GM23338 (cell line): ENCODE measurements around the gene PANK4. TPM values are rescaled to one million over a fixed set of nuclear protein-coding genes. Genes with fewer than 3 reads are reported as not detected.

Experiments
- ATAC-seq: fragments of 200-7000 bp; cut with Tn5 transposase; 3 replicates; pipeline ENCODE4 v1.9.1; 2020
- DNase-seq: peaks from one replicate; pipeline ENCODE4 v3.0.0-alpha.2; 2015; ENCODE audit warnings: low spot score
- H2AFZ ChIP-seq: fragments of 200-600 bp; sonication (generic); 2 replicates; pipeline ENCODE4 v1.8.0; 2016; ENCODE audit warnings: antibody characterized with exemption, mild to moderate bottlenecking, moderate library complexity
- H3F3A ChIP-seq: fragments of 200-600 bp; sonication (generic); replicated peaks from 2 replicates; pipeline ENCODE4 v1.8.0; 2017; ENCODE audit warnings: antibody characterized with exemption, mixed run types, low read depth
- H3K27ac ChIP-seq: fragments of 200-600 bp; sonication (generic); 2 replicates; pipeline ENCODE4 v1.6.1; 2016; ENCODE audit warnings: low read depth
- H3K27me3 ChIP-seq: fragments of 200-600 bp; sonication (generic); 2 replicates; pipeline ENCODE4 v1.8.0; 2016; ENCODE audit warnings: mild to moderate bottlenecking, mixed run types, moderate library complexity; ENCODE audit not compliant: insufficient read depth
- H3K36me3 ChIP-seq: fragments of 200-600 bp; sonication (generic); 2 replicates; pipeline ENCODE4 v1.8.0; 2016; ENCODE audit warnings: mild to moderate bottlenecking; ENCODE audit not compliant: insufficient read depth
- H3K4me1 ChIP-seq: fragments of 200-600 bp; sonication (generic); 2 replicates; pipeline ENCODE4 v1.8.0; 2016; ENCODE audit warnings: mild to moderate bottlenecking, moderate library complexity; ENCODE audit not compliant: insufficient read depth
- H3K4me2 ChIP-seq: fragments of 200-600 bp; sonication (generic); 2 replicates; pipeline ENCODE4 v1.7.1; 2017; ENCODE audit warnings: mixed run types
- H3K4me3 ChIP-seq: fragments of 200-600 bp; sonication (generic); 2 replicates; pipeline ENCODE4 v1.6.1; 2016; ENCODE audit warnings: mixed run types
- H3K79me2 ChIP-seq: fragments of 200-600 bp; sonication (generic); replicated peaks from 2 replicates; pipeline ENCODE4 v1.8.0; 2017; ENCODE audit warnings: mild to moderate bottlenecking; ENCODE audit not compliant: insufficient read depth
- H3K9me2 ChIP-seq: fragments of 200-600 bp; sonication (generic); 2 replicates; pipeline ENCODE4 v1.8.0; 2017; ENCODE audit not compliant: insufficient read depth
- H4K20me1 ChIP-seq: fragments of 200-600 bp; sonication (generic); replicated peaks from 2 replicates; pipeline ENCODE4 v1.8.0; 2017; ENCODE audit warnings: mild to moderate bottlenecking; ENCODE audit not compliant: insufficient read depth
- H3K27ac Mint-ChIP-seq: 2 replicates; pipeline ENCODE4 v1.8.0; 2020; ENCODE audit warnings: inconsistent platforms, mild to moderate bottlenecking, moderate library complexity, mixed read lengths
- H3K27me3 Mint-ChIP-seq: 3 replicates; pipeline ENCODE4 v1.8.0; 2022; ENCODE audit warnings: low read depth, mild to moderate bottlenecking, moderate library complexity, mixed read lengths, inconsistent platforms; ENCODE audit not compliant: insufficient read depth, poor library complexity
- H3K36me3 Mint-ChIP-seq: 3 replicates; pipeline ENCODE4 v1.8.0; 2021; ENCODE audit warnings: low read depth, mild to moderate bottlenecking, inconsistent platforms, moderate library complexity, mixed read lengths
- H3K4me1 Mint-ChIP-seq: 3 replicates; pipeline ENCODE4 v1.8.0; 2020; ENCODE audit warnings: mild to moderate bottlenecking, inconsistent platforms, mixed read lengths
- H3K4me3 Mint-ChIP-seq: 3 replicates; pipeline ENCODE4 v1.8.0; 2021; ENCODE audit warnings: moderate library complexity, mild to moderate bottlenecking, inconsistent platforms, mixed read lengths
- H3K9me3 Mint-ChIP-seq: 3 replicates; pipeline ENCODE4 v1.8.0; 2020; ENCODE audit warnings: moderate library complexity, mild to moderate bottlenecking, inconsistent platforms, mixed read lengths
- CTCF ChIP-seq, 2 experiments: fragments of 200-600 bp in 1 of 2; sonication (generic) in 1 of 2; conservative IDR thresholded peaks; 2 replicates each; pipeline versions ENCODE4 v1.5.1 to v1.6.1; 2016 to 2017; ENCODE audit warnings: antibody characterized with exemption in 2 of 2, low read depth in 2 of 2, mild to moderate bottlenecking in 2 of 2, moderate library complexity in 1 of 2
- REST ChIP-seq: IDR thresholded peaks from one replicate; pipeline ENCODE4 v1.6.1; 2018; ENCODE audit warnings: antibody characterized with exemption; ENCODE audit not compliant: unreplicated experiment
- ZNF462 ChIP-seq: fragments of 250-450 bp; sonication (Bioruptor Pico); IDR thresholded peaks from 2 replicates; pipeline ENCODE4 v1.5.0; 2020; ENCODE audit warnings: mild to moderate bottlenecking, moderate library complexity
- polyA plus RNA-seq: library from polyadenylated mRNA; unstranded; fragments of >200 nt; fragmentation: Nextera tagmentation; extraction: Ambion mirVana; gene quantifications from 2 replicates; pipeline ENCODE4 v1.2.1, GENCODE V29; 2016
- total RNA-seq: library from RNA; depleted of rRNA; stranded (reverse); fragments of >200 nt; shearing (Covaris generic); gene quantifications from 2 replicates; pipeline ENCODE4 v1.2.3, GENCODE V29; 2014

The PANK4 gene
- total and polyA plus RNA-seq, 2 experiments from 2014 or later, result 25.8 to 43.7 TPM

GRCh38 chr1:2561898-2562895, 35.8 kb upstream of the PANK4 start:
- Histone ChIP-seq H3K36me3 (no peaks in the 10 kb centered on the region), H3K27me3 (no peaks in the 10 kb centered on the region), H3K4me3 (no peak overlapping the region), H2AFZ (no peak overlapping the region), H3K79me2 (no peaks in the 10 kb centered on the region), H3K9me2 (no peaks in the 10 kb centered on the region), H4K20me1 (no peaks in the 10 kb centered on the region), H3F3A (no peaks in the 10 kb centered on the region), H3K4me1 (no peaks in the 10 kb centered on the region), H3K4me2 (no peak overlapping the region), H3K27ac (no peak overlapping the region)
- no peak for TF ChIP-seq ZNF462 (CRISPR knock-in tag)
- peak; percentile 58 to 64 for TF ChIP-seq CTCF (conservative IDR thresholded peaks at IDR 0.05; ENCODE audit: low read depth in 2 of 2)
- no peak for TF ChIP-seq REST
- Mint-ChIP-seq H3K27me3 (peaks cover 13% of the 10 kb centered on the region), H3K4me3 (no peak overlapping the region), H3K9me3 (no peaks in the 10 kb centered on the region), H3K27ac (no peak overlapping the region), H3K4me1 (peaks cover 3% of the 10 kb centered on the region), H3K36me3 (no peaks in the 10 kb centered on the region; the same call in 2 of the 3 replicates)
- ATAC-seq (peak; percentile 78), DNase-seq (peak; percentile 61)
